HepG2 (cell line): Measurements from ENCODE around the gene CASZ1. TPM values are rescaled to one million over a fixed set of nuclear protein-coding genes. Genes with fewer than 3 reads are reported as not detected.
A peak's percentile ranks its signal among the peaks of the same experiment; 100 is the strongest.

Source experiments
- KLF9 ChIP-seq: IDR thresholded peaks from 2 replicates; pipeline ENCODE4 v1.6.1; 2016; ENCODE audit warnings: low read depth
- NFE2 ChIP-seq: sonication (generic); formaldehyde crosslinking; IDR thresholded peaks from 2 replicates; pipeline ENCODE4 v1.4.0; 2020; ENCODE audit warnings: missing genetic modification reagents
- PATZ1 ChIP-seq: sonication (generic); formaldehyde crosslinking; IDR thresholded peaks from 2 replicates; pipeline ENCODE4 v1.4.0; 2020; ENCODE audit warnings: missing genetic modification reagents
- PREB ChIP-seq: sonication (generic); formaldehyde crosslinking; IDR thresholded peaks from 2 replicates; pipeline ENCODE4 v1.4.0; 2020; ENCODE audit warnings: missing genetic modification reagents
- ZBTB10 ChIP-seq: sonication (generic); formaldehyde crosslinking; IDR thresholded peaks from 2 replicates; pipeline ENCODE4 v1.4.0; 2020; ENCODE audit warnings: missing genetic modification reagents, borderline replicate concordance
- ZBTB20 ChIP-seq: sonication (generic); formaldehyde crosslinking; IDR thresholded peaks from 2 replicates; pipeline ENCODE4 v1.8.1; 2023; ENCODE audit warnings: missing genetic modification reagents, low read depth, mild to moderate bottlenecking, borderline replicate concordance
- ZNF20 ChIP-seq: sonication (generic); formaldehyde crosslinking; IDR thresholded peaks from 2 replicates; pipeline ENCODE4 v1.4.0; 2020; ENCODE audit warnings: mild to moderate bottlenecking, moderate library complexity, missing genetic modification reagents
- ZNF24 ChIP-seq: fragments of 450-650 bp; IDR thresholded peaks from 2 replicates; pipeline ENCODE4 v1.6.1; 2017; ENCODE audit warnings: antibody characterized with exemption, mild to moderate bottlenecking
- ZNF577 ChIP-seq: sonication (generic); formaldehyde crosslinking; IDR thresholded peaks from 2 replicates; pipeline ENCODE4 v1.4.0; 2020; ENCODE audit warnings: mild to moderate bottlenecking, low read depth, missing genetic modification reagents, borderline replicate concordance
- ZNF670 ChIP-seq: sonication (generic); formaldehyde crosslinking; IDR thresholded peaks from 2 replicates; pipeline ENCODE4 v1.8.0; 2022; ENCODE audit warnings: mild to moderate bottlenecking, missing genetic modification reagents, borderline replicate concordance
- ZNF704 ChIP-seq: sonication (generic); formaldehyde crosslinking; IDR thresholded peaks from 2 replicates; pipeline ENCODE4 v1.8.1; 2023; ENCODE audit warnings: mild to moderate bottlenecking, inconsistent platforms, moderate library complexity, missing genetic modification reagents, borderline replicate concordance
- polyA plus RNA-seq, 8 experiments: library from polyadenylated mRNA; depleted of rRNA in 3 of 8; stranded (reverse) in 7 of 8; unstranded in 1 of 8; fragments of >200 nt; fragmentation: Illumina TruSeq in 4 of 8; extraction: Trizol in 4 of 8; gene quantifications; 2 replicates each; pipeline versions ENCODE4 v1.2.1 to v1.2.3, GENCODE V29; 2011 to 2016; ENCODE audit warnings: low read depth in 4 of 8, missing spikeins in 1 of 8, mixed read lengths in 1 of 8; ENCODE audit not compliant: insufficient read depth in 1 of 8
- total RNA-seq, 5 experiments: library from RNA; depleted of rRNA; stranded (reverse); fragments of >200 nt; fragmentation: Illumina TruSeq; extraction: Trizol; gene quantifications; 2 replicates each; pipeline ENCODE4 v1.2.3, GENCODE V29; 2016; ENCODE audit warnings: low read depth in 1 of 5
- TF ChIP-seq, protein P1 (sequence below): sonication (generic); formaldehyde crosslinking; IDR thresholded peaks from 2 replicates; pipeline ENCODE4 v1.9.0; 2022; ENCODE audit warnings: low read depth, missing genetic modification reagents
- TF ChIP-seq, protein P2 (sequence below): sonication (generic); formaldehyde crosslinking; IDR thresholded peaks from 2 replicates; pipeline ENCODE4 v1.8.0; 2022; ENCODE audit warnings: low read depth, missing genetic modification reagents
- TF ChIP-seq, protein P3 (sequence below): sonication (generic); formaldehyde crosslinking; IDR thresholded peaks from 2 replicates; pipeline ENCODE4 v1.4.0; 2020; ENCODE audit warnings: mild to moderate bottlenecking, low read depth, missing genetic modification reagents

CASZ1 gene
- total and polyA plus RNA-seq, 2 of the 13 experiments (the other 11 are each of a cell fraction or from before 2014, with no cell fraction given), result 1.9 to 3.7 TPM

DNA sequence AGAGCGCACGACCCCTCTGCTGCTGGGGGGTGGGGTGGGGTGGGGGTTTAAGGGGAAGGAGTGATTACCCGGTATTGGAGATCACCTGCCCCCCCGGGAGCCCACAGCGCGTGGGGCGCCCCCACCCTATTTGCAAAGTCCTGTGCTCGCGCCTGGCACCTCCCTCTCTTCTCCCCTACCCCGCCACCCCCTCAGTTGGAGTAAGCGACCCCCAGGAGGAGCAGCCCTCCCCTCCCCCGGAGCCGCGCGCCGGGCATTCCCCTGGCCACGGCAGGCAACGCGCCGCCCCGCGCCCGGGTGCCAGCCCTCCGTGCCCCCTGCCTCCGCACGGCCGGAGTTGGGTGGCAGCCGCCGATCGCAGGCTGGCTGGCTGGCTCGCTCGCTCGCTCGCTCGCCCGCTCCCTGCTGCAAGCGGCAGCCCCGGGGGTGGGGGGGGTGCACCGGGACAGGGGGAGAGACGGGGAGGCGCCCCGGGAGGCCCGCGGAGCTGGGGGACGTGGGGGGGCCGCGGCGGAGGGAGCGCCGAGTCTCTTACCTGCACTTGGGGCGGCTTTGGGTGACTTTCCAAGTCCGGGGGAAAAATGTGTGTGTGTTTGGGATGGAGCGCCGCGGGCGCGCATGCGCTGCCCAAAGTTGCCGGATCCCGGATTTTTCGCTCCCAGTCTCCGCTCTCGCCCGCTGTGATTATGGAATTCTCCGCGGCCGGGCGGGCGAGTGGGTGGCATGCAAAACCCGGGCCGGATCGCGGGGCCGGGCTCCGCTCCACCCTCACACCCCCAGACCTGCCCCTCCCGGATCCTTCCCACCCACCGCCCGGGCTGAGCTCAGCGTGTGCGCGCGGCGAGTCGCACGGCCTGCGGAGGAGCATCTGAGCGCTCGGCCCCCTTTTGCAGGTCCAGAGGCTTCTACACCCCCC, at the start of gene CASZ1 (continued):
- TF ChIP-seq ZBTB10 (CRISPR knock-in tag), result no peak
- TF ChIP-seq, protein P1, sequence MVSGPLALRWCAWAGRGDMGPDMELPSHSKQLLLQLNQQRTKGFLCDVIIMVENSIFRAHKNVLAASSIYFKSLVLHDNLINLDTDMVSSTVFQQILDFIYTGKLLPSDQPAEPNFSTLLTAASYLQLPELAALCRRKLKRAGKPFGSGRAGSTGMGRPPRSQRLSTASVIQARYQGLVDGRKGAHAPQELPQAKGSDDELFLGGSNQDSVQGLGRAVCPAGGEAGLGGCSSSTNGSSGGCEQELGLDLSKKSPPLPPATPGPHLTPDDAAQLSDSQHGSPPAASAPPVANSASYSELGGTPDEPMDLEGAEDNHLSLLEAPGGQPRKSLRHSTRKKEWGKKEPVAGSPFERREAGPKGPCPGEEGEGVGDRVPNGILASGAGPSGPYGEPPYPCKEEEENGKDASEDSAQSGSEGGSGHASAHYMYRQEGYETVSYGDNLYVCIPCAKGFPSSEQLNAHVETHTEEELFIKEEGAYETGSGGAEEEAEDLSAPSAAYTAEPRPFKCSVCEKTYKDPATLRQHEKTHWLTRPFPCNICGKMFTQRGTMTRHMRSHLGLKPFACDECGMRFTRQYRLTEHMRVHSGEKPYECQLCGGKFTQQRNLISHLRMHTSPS (CRISPR knock-in tag), result no peak
- no peak for TF ChIP-seq NFE2 (CRISPR knock-in tag)
- no peak for TF ChIP-seq ZNF577 (CRISPR knock-in tag)
- TF ChIP-seq, protein P2, sequence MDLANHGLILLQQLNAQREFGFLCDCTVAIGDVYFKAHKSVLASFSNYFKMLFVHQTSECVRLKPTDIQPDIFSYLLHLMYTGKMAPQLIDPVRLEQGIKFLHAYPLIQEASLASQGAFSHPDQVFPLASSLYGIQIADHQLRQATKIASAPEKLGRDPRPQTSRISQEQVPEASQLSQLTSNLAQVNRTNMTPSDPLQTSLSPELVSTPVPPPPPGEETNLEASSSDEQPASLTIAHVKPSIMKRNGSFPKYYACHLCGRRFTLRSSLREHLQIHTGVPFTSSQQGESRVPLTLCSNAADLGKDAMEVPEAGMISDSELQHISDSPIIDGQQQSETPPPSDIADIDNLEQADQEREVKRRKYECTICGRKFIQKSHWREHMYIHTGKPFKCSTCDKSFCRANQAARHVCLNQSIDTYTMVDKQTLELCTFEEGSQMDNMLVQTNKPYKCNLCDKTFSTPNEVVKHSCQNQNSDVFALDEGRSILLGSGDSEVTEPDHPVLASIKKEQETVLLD, result no peak
- peak; percentile 87 for TF ChIP-seq PATZ1 (CRISPR knock-in tag)
- TF ChIP-seq ZNF24, result no peak
- no peak for TF ChIP-seq PREB (CRISPR knock-in tag)
- TF ChIP-seq ZNF670 (CRISPR knock-in tag), result no peak
- TF ChIP-seq KLF9, result no peak
- no peak for TF ChIP-seq ZNF20
- TF ChIP-seq, protein P3, sequence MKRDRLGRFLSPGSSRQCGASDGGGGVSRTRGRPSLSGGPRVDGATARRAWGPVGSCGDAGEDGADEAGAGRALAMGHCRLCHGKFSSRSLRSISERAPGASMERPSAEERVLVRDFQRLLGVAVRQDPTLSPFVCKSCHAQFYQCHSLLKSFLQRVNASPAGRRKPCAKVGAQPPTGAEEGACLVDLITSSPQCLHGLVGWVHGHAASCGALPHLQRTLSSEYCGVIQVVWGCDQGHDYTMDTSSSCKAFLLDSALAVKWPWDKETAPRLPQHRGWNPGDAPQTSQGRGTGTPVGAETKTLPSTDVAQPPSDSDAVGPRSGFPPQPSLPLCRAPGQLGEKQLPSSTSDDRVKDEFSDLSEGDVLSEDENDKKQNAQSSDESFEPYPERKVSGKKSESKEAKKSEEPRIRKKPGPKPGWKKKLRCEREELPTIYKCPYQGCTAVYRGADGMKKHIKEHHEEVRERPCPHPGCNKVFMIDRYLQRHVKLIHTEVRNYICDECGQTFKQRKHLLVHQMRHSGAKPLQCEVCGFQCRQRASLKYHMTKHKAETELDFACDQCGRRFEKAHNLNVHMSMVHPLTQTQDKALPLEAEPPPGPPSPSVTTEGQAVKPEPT (CRISPR knock-in tag), result no peak
- no peak for TF ChIP-seq ZBTB20
- TF ChIP-seq ZNF704 (CRISPR knock-in tag), result no peak
